HG03378 (cell line): Measurements from ENCODE around the gene TAF7.
"Not testable (repeated sequence)": the region's sequence is repeated elsewhere in the genome, so short reads cannot be mapped to it uniquely, and the experiment has no call there.

ENCODE experiments used
- ATAC-seq: cut with Tn5 transposase; IDR thresholded peaks from one replicate; pipeline ENCODE4 v1.9.1; 2021; ENCODE audit warnings: mild to moderate bottlenecking, moderate library complexity; ENCODE audit not compliant: unreplicated experiment

The TAF7 gene

GRCh38 chr5:141320225-141321169 is at the start of gene TAF7:
Gene TAF7, minus strand, starts transcription at chr5:141320784. Its CDS starts 740 bp downstream, at chr5:141320044.
- peak; percentile 81 for ATAC-seq

GRCh38 chr5:141366016-141366896 is 45.7 kb upstream of the TAF7 start:
- no peak for ATAC-seq

- ATAC-seq, result no peak
Observed at GRCh38 chr5:141363952-141364660, 43.5 kb upstream of the TAF7 start, which contains the start of gene PCDHGA5. Gene PCDHGA5, plus strand, starts transcription at chr5:141364162. Its CDS starts 169 bp downstream, at chr5:141364331.

GRCh38 chr5:141362719-141363118 is 42.1 kb upstream of the TAF7 start:
- ATAC-seq, result no peak

GRCh38 chr5:141360685-141361084 is 40.1 kb upstream of the TAF7 start:
- ATAC-seq, result no peak

GRCh38 chr5:141359790-141360426 is 39.3 kb upstream of the TAF7 start, which contains the start of gene PCDHGB2:
Gene PCDHGB2, plus strand, starts transcription at chr5:141359994. Its CDS starts 142 bp downstream, at chr5:141360136.
- ATAC-seq, result no peak

- ATAC-seq, result no peak
Observed at GRCh38 chr5:141356950-141357349, 36.4 kb upstream of the TAF7 start.

GRCh38 chr5:141356133-141356532 is 35.5 kb upstream of the TAF7 start:
- ATAC-seq, result no peak

- no peak for ATAC-seq
Observed at GRCh38 chr5:141355641-141356040, 35.1 kb upstream of the TAF7 start.

GRCh38 chr5:141354900-141355469 is 34.4 kb upstream of the TAF7 start, which contains the start of gene PCDHGA4:
Gene PCDHGA4, plus strand, starts transcription at chr5:141355021. Its CDS starts 87 bp downstream, at chr5:141355108.
- ATAC-seq, result no peak

- no peak for ATAC-seq
Observed at GRCh38 chr5:141351591-141351990, 31.0 kb upstream of the TAF7 start.

GRCh38 chr5:141349917-141350619 is 29.5 kb upstream of the TAF7 start, which contains the start of gene PCDHGB1:
Gene PCDHGB1, plus strand, starts transcription at chr5:141350099. Its CDS starts 162 bp downstream, at chr5:141350261.
- ATAC-seq, result no peak

- ATAC-seq, result not testable (repeated sequence)
Observed at GRCh38 chr5:141346017-141346416, 25.4 kb upstream of the TAF7 start.

- ATAC-seq, result no peak
Observed at GRCh38 chr5:141345327-141345726, 24.7 kb upstream of the TAF7 start.

GRCh38 chr5:141343953-141344463 is 23.4 kb upstream of the TAF7 start:
- ATAC-seq, result no peak

GRCh38 chr5:141343242-141343952 is 22.8 kb upstream of the TAF7 start, which contains the start of gene PCDHGA3:
Gene PCDHGA3, plus strand, starts transcription at chr5:141343829. Its CDS starts 205 bp downstream, at chr5:141344034.
- ATAC-seq, result no peak

GRCh38 chr5:141342773-141343172 is 22.2 kb upstream of the TAF7 start:
- no peak for ATAC-seq

GRCh38 chr5:141340781-141341354 is 20.3 kb upstream of the TAF7 start:
- not testable (repeated sequence) for ATAC-seq
